GM12864 (cell line): ENCODE data around the gene WDR81.

ENCODE experiments used
- DNase-seq: peaks from one replicate; pipeline ENCODE4 v3.0.0-alpha.2; 2011; ENCODE audit warnings: low read depth
- H3K4me3 ChIP-seq: 2 replicates; pipeline ENCODE4 v1.5.1; 2011; ENCODE audit warnings: mild to moderate bottlenecking, low read depth, low read length, control low read depth
- TF ChIP-seq, protein P1 (sequence below): IDR thresholded peaks from 2 replicates; pipeline ENCODE4 v1.5.1; 2011; ENCODE audit warnings: low read depth, mild to moderate bottlenecking, moderate library complexity, low read length, control low read depth, inconsistent platforms; ENCODE audit errors: missing control alignments

Gene WDR81

DNA sequence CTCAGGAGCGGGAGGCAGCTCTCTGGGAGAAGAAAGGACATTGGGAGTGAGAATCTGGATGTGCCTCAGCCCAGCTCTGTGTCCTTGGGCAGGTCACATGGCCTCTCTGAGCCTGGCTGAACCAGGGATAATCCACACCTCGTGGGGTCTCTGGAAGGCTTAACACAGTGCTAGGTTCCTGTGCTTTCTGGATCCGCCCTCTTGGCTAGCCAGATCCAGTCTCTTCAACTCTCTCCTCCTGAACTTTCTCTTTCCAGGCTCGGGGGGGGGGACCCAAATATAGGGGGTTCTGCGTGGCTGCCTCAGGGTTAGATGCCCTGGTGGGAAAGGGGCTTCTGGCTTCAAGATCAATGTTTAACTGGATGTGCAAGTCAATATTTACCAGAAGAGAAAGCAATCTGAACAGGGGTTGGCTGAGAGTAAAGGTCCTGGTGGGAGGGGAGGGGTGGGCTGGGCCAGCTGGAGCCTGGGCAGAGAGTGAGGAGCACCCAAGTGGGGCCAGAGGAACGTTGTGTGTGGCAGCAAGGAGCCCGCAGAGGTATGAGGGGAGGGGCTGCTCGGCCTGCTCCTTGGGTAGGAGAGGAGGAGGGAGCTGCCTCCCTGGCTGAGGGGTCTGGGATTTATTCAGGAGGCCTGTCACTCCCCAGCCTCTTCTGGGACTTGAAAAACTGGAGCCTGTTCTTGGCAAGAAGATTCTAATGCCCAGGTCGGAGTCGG, 18.0 kb downstream of the WDR81 start, which contains the start of gene SERPINF2:
Gene SERPINF2 (plus strand): TSS at position 501 of the 717 bp plus-strand sequence. CDS start 2,125 bp downstream, outside the sequence.
- DNase-seq = no peak
- H3K4me3 ChIP-seq = no peak within 1 kb of the TSS
- TF ChIP-seq, protein P1, sequence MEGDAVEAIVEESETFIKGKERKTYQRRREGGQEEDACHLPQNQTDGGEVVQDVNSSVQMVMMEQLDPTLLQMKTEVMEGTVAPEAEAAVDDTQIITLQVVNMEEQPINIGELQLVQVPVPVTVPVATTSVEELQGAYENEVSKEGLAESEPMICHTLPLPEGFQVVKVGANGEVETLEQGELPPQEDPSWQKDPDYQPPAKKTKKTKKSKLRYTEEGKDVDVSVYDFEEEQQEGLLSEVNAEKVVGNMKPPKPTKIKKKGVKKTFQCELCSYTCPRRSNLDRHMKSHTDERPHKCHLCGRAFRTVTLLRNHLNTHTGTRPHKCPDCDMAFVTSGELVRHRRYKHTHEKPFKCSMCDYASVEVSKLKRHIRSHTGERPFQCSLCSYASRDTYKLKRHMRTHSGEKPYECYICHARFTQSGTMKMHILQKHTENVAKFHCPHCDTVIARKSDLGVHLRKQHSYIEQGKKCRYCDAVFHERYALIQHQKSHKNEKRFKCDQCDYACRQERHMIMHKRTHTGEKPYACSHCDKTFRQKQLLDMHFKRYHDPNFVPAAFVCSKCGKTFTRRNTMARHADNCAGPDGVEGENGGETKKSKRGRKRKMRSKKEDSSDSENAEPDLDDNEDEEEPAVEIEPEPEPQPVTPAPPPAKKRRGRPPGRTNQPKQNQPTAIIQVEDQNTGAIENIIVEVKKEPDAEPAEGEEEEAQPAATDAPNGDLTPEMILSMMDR = no peak

DNA sequence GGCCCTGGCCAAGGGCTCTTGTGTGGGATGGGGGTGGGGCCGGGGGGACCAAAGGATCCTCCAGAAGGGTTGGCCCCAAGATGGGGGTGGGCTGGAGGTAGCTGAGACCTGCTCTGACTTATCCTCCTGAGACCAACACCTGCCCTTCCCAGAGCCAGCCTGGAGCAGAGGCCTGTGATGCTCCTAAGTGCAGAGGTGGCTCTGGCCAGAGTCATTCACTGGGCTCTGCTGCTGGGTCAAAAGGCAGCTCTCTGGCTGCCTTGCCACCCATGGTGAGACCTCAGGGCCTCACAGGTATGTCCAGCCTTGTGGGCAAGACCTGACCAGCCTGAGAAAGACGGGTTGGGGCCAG, 18.6 kb downstream of the WDR81 start:
- TF ChIP-seq, protein P1 = no peak
- no peak overlapping the region for H3K4me3 ChIP-seq
- no peak for DNase-seq

DNA sequence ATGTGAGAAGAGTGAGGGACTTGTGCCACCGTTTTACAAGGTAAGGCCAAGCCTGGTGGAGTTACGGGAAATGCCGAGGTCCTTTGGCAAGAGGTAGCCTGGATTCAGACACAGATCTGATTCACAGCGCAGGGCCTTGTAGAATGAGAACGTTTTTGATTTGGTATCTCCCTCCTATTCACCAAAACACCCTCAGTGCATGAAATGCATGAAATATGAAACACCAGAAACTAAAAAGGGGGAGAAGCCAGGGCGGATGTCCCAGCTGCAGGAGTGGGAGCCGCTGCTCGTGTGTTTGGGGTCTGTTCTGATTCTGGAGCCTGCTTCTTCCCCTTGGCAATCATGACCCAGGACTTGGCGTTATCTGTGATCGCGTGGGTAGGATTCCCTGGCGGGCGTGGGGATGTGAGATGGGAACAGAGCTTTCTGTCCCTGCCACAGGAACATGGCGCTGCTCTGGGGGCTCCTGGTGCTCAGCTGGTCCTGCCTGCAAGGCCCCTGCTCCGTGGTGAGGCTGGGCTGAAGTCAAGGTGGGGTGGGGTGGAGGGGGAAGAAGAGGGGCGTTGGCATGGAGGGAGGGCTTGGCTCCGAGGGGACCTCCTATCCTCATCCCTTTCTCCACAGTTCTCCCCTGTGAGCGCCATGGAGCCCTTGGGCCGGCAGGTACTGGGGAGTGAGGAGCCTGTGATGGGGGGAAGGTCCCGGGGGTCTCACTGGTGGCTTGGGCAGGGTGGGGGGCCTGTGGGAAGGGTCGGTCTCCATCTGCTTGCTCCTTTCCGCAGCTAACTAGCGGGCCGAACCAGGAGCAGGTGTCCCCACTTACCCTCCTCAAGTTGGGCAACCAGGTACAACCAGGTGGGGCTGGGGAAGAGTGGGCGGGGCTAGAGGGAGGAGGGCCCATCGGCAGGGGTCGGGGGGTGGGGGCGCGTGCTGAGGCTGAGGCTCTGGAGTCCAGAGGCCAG, 20.3 kb downstream of the WDR81 start:
- TF ChIP-seq, protein P1 = no peak
- DNase-seq = no peak
- H3K4me3 ChIP-seq = no peak overlapping the region

DNA sequence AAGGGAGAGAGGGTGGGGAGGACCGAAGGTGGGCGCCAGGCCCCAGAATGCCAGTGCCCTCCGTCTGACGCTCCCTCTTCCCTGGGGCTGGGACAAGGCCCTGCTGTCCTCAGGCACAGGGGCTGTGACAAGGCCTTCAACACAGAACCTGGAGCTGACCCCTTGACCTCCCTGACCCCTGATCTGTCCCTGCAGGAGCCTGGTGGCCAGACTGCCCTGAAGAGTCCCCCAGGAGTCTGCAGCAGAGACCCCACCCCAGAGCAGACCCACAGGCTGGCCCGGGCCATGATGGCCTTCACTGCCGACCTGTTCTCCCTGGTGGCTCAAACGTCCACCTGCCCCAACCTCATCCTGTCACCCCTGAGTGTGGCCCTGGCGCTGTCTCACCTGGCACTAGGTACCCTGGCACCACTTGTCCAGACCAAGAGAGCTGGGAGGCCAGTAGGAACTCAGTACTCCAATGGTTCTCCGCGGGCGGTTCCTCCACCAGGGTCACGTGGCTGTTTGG, 21.1 kb downstream of the WDR81 start:
- DNase-seq = no peak

DNA sequence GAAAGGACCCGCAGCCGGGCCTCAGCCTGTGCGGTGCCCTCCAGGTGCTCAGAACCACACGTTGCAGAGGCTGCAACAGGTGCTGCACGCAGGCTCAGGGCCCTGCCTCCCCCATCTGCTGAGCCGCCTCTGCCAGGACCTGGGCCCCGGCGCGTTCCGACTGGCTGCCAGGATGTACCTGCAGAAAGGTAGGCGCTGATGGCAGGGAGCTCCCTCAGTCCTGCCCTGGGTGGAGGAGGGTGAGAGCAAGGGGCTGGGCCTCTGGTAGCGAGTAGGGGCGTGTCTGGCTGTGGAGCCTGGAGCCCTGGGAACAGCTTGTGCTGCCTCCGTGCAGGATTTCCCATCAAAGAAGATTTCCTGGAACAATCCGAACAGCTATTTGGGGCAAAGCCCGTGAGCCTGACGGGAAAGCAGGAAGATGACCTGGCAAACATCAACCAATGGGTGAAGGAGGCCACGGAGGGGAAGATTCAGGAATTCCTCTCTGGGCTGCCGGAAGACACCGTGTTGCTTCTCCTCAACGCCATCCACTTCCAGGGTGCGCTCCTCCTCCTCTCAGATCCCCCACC, 22.6 kb downstream of the WDR81 start:
- TF ChIP-seq, protein P1 = no peak
- DNase-seq = no peak
- H3K4me3 ChIP-seq = no peak overlapping the region

More for the DNA sequence above, 21.1 kb downstream of the WDR81 start:
- TF ChIP-seq, protein P1 = no peak
- no peak overlapping the region for H3K4me3 ChIP-seq

DNA sequence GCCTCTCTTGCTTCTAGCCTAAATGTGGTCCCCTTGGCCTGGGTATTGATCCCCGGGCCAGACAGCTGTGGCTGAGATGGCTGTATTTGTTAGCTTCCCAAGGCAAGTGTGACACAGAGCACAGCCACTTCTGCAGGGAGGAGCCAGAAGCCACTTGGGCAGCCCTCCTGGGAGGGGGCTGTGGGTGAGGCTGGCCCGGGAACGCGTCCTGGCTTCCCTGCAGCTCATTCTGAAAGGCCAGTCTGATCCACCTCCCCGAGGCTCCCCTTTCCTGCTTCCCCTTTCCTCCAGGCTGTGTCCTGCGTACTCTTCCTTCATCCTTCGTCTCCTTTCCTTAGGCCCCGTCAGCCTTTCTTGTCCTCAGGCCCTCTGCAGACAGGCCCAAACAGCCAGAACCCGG, 26.1 kb downstream of the WDR81 start:
- H3K4me3 ChIP-seq = no peak overlapping the region
- no peak for DNase-seq
- TF ChIP-seq, protein P1 = no peak
